H9 (cell line): ENCODE data around the gene KIAA0825. TPM values are rescaled to one million over a fixed set of nuclear protein-coding genes. Genes with fewer than 3 reads are reported as not detected.

Experiments
- DNase-seq: peaks from one replicate; pipeline ENCODE4 v3.0.0-alpha.2; 2017
- H2AFZ ChIP-seq: one replicate; pipeline ENCODE4 v1.6.1; 2013; ENCODE audit warnings: mild to moderate bottlenecking, low read length, control low read depth, moderate library complexity
- H2AK5ac ChIP-seq: 2 replicates; pipeline ENCODE4 v1.6.1; 2013; ENCODE audit warnings: low read length, control low read depth, mixed read lengths; ENCODE audit not compliant: insufficient read length
- H2BK120ac ChIP-seq: one replicate; pipeline ENCODE4 v1.6.1; 2013; ENCODE audit warnings: low read depth, mild to moderate bottlenecking, low read length, control low read depth, inconsistent platforms; ENCODE audit not compliant: poor library complexity, severe bottlenecking
- H2BK12ac ChIP-seq: 2 replicates; pipeline ENCODE4 v1.6.1; 2013; ENCODE audit warnings: low read length, control low read depth, mixed read lengths, low read depth; ENCODE audit not compliant: insufficient read length
- H2BK15ac ChIP-seq: 2 replicates; pipeline ENCODE4 v1.6.1; 2013; ENCODE audit warnings: low read depth, low read length, control low read depth
- H2BK20ac ChIP-seq: one replicate; pipeline ENCODE4 v1.6.1; 2013; ENCODE audit warnings: low read depth, mild to moderate bottlenecking, low read length, control low read depth, inconsistent platforms; ENCODE audit not compliant: poor library complexity, severe bottlenecking
- H2BK5ac ChIP-seq: 2 replicates; pipeline ENCODE4 v1.6.1; 2013; ENCODE audit warnings: low read length, control low read depth, mixed read lengths; ENCODE audit not compliant: insufficient read length
- H3K14ac ChIP-seq: 2 replicates; pipeline ENCODE4 v1.6.1; 2013; ENCODE audit warnings: low read length, control low read depth; ENCODE audit not compliant: insufficient read depth
- H3K18ac ChIP-seq: 2 replicates; pipeline ENCODE4 v1.6.1; 2013; ENCODE audit warnings: low read depth, mild to moderate bottlenecking, mixed read lengths, low read length, control low read depth; ENCODE audit not compliant: insufficient read length
- H3K23ac ChIP-seq: 2 replicates; pipeline ENCODE4 v1.6.1; 2013; ENCODE audit warnings: low read length, control low read depth, mixed read lengths, low read depth; ENCODE audit not compliant: insufficient read length
- H3K23me2 ChIP-seq: 2 replicates; pipeline ENCODE4 v1.6.1; 2013; ENCODE audit warnings: low read depth, mild to moderate bottlenecking, mixed read lengths, low read length, control low read depth; ENCODE audit not compliant: insufficient read length, poor library complexity, severe bottlenecking
- H3K27ac ChIP-seq: 2 replicates; pipeline ENCODE4 v1.5.1; 2013; ENCODE audit warnings: low read length, control low read depth, mixed read lengths, low read depth; ENCODE audit not compliant: insufficient read length
- H3K27me3 ChIP-seq: 2 replicates; pipeline ENCODE4 v1.6.1; 2013; ENCODE audit warnings: low read length, control low read depth, inconsistent platforms; ENCODE audit not compliant: insufficient read depth
- H3K4ac ChIP-seq: 2 replicates; pipeline ENCODE4 v1.6.1; 2013; ENCODE audit warnings: low read depth, mild to moderate bottlenecking, control low read depth, inconsistent platforms, low read length, moderate library complexity
- H3K4me1 ChIP-seq: 2 replicates; pipeline ENCODE4 v1.6.1; 2013; ENCODE audit warnings: low read length, control low read depth, inconsistent platforms; ENCODE audit not compliant: insufficient read depth
- H3K4me2 ChIP-seq: 2 replicates; pipeline ENCODE4 v1.6.1; 2013; ENCODE audit warnings: low read length, control low read depth, mixed read lengths; ENCODE audit not compliant: insufficient read length, insufficient read depth
- H3K56ac ChIP-seq: 2 replicates; pipeline ENCODE4 v1.6.1; 2013; ENCODE audit warnings: low read depth, mild to moderate bottlenecking, mixed read lengths, low read length, control low read depth; ENCODE audit not compliant: insufficient read length
- H3K79me1 ChIP-seq: 2 replicates; pipeline ENCODE4 v1.6.1; 2013; ENCODE audit warnings: low read depth, mild to moderate bottlenecking, moderate library complexity, low read length, control low read depth, inconsistent platforms; ENCODE audit not compliant: insufficient read depth, poor library complexity, severe bottlenecking
- H3K79me2 ChIP-seq: 2 replicates; pipeline ENCODE4 v1.6.1; 2013; ENCODE audit warnings: low read length, control low read depth, inconsistent platforms; ENCODE audit not compliant: insufficient read depth
- H3K9ac ChIP-seq: 2 replicates; pipeline ENCODE4 v1.6.1; 2013; ENCODE audit warnings: low read length, control low read depth, mixed read lengths; ENCODE audit not compliant: insufficient read length; ENCODE audit errors: extremely low read depth
- H3K9me3 ChIP-seq: one replicate; pipeline ENCODE4 v1.6.1; 2013; ENCODE audit warnings: low read depth, low read length, inconsistent platforms; ENCODE audit not compliant: control insufficient read depth
- H3T11ph ChIP-seq: one replicate; pipeline ENCODE4 v1.6.1; 2013; ENCODE audit warnings: mild to moderate bottlenecking, low read length, control low read depth, inconsistent platforms
- H4K20me1 ChIP-seq: one replicate; pipeline ENCODE4 v1.6.1; 2013; ENCODE audit not compliant: control insufficient read depth, insufficient read length, insufficient read depth
- H4K5ac ChIP-seq: 2 replicates; pipeline ENCODE4 v1.6.1; 2013; ENCODE audit warnings: low read depth, mild to moderate bottlenecking, mixed read lengths, low read length, control low read depth; ENCODE audit not compliant: insufficient read length
- H4K8ac ChIP-seq: replicated peaks from 2 replicates; pipeline ENCODE4 v1.6.1; 2013; ENCODE audit warnings: low read length, control low read depth, mixed read lengths, low read depth; ENCODE audit not compliant: insufficient read length
- H4K91ac ChIP-seq: 2 replicates; pipeline ENCODE4 v1.6.1; 2013; ENCODE audit warnings: low read depth, mild to moderate bottlenecking, moderate library complexity, mixed read lengths, low read length, control low read depth; ENCODE audit not compliant: insufficient read length
- H3K27ac Mint-ChIP-seq, 3 experiments: 2 replicates in 2 of 3; 3 replicates in 1 of 3; pipeline ENCODE4 v1.8.0; 2020 to 2021; ENCODE audit warnings: mixed read lengths in 3 of 3, mild to moderate bottlenecking in 1 of 3, moderate library complexity in 1 of 3
- H3K27me3 Mint-ChIP-seq: 2 replicates; pipeline ENCODE4 v1.8.0; 2021; ENCODE audit warnings: low read depth, mild to moderate bottlenecking, moderate library complexity, mixed read lengths
- H3K36me3 Mint-ChIP-seq, 3 experiments: 2 replicates in 2 of 3; 3 replicates in 1 of 3; pipeline ENCODE4 v1.8.0; 2020 to 2021; ENCODE audit warnings: low read depth in 3 of 3, mixed read lengths in 3 of 3; ENCODE audit not compliant: insufficient read depth in 1 of 3
- H3K4me1 Mint-ChIP-seq, 2 experiments: 2 replicates each; pipeline ENCODE4 v1.8.0; 2020; ENCODE audit warnings: mixed read lengths in 2 of 2
- H3K4me3 Mint-ChIP-seq, 2 experiments: 2 replicates in 1 of 2; 3 replicates in 1 of 2; pipeline ENCODE4 v1.8.0; 2020 to 2021; ENCODE audit warnings: mild to moderate bottlenecking in 2 of 2, mixed read lengths in 2 of 2, moderate library complexity in 1 of 2
- H3K9me3 Mint-ChIP-seq, 2 experiments: 2 replicates in 1 of 2; 3 replicates in 1 of 2; pipeline ENCODE4 v1.8.0; 2020; ENCODE audit warnings: mild to moderate bottlenecking in 2 of 2, mixed read lengths in 2 of 2, moderate library complexity in 1 of 2
- CTCF ChIP-seq: fragments of 200-600 bp; sonication (generic); conservative IDR thresholded peaks from 3 replicates; pipeline ENCODE4 v1.8.0; 2021; ENCODE audit warnings: antibody characterized with exemption, mild to moderate bottlenecking
- WGBS: extraction: QIAGEN DNeasy Blood & Tissue Kit; methylation state at CpG from one replicate; pipeline ENCODE4 v1.1.7; 2013; ENCODE audit warnings: missing lambda C conversion rate, low lambda C conversion rate, mixed read lengths; ENCODE audit not compliant: insufficient read length; ENCODE audit errors: extremely low coverage; 5-methylcytosine and 5-hydroxymethylcytosine counted together
- total RNA-seq: library from RNA; stranded (reverse); gene quantifications from 2 replicates; pipeline ENCODE4 v1.2.1, GENCODE V29; 2021

Gene KIAA0825
- total RNA-seq, 1 experiment from 2014 or later, result 1.8 TPM

GRCh38 chr5:94620256-94620655 lies 1.9 kb upstream of the KIAA0825 start:
- H2AFZ ChIP-seq, result no peak overlapping the region
- no peak overlapping the region for H2BK20ac ChIP-seq
- no peaks in the 10 kb centered on the region for H3K36me3 Mint-ChIP-seq
- no peak overlapping the region for H2BK5ac ChIP-seq
- no peaks in the 10 kb centered on the region for H3K9me3 Mint-ChIP-seq
- no peak overlapping the region for H2AK5ac ChIP-seq
- H4K91ac ChIP-seq, result no peak overlapping the region
- no peak overlapping the region for H2BK120ac ChIP-seq
- H3K14ac ChIP-seq, result no peak overlapping the region
- H3K4me2 ChIP-seq, result no peak overlapping the region
- H2BK15ac ChIP-seq, result no peak overlapping the region
- WGBS, result no CpG with 5 or more reads among the region's 5 CpGs
- no peak overlapping the region for H3K27ac ChIP-seq
- no peak overlapping the region for H3K4ac ChIP-seq
- H3T11ph ChIP-seq, result no peak overlapping the region
- peaks cover 11% of the 10 kb centered on the region for H3K23me2 ChIP-seq
- no peak overlapping the region for H3K4me3 Mint-ChIP-seq
- no peaks in the 10 kb centered on the region for H4K20me1 ChIP-seq
- no peak overlapping the region; a peak in 1 of 7 replicates for H3K27ac Mint-ChIP-seq
- no peak overlapping the region for H4K5ac ChIP-seq
- no peaks in the 10 kb centered on the region for H3K27me3 ChIP-seq
- peaks cover 4% of the 10 kb centered on the region for H3K79me1 ChIP-seq
- DNase-seq, result no peak
- H3K4me1 ChIP-seq, result peaks cover 2% of the 10 kb centered on the region; the same call in 1 of the 2 replicates
- H4K8ac ChIP-seq, result no peak overlapping the region
- peaks cover 23 to 24% of the 10 kb centered on the region in 2 experiments for H3K4me1 Mint-ChIP-seq
- no peak overlapping the region for H3K56ac ChIP-seq
- H3K18ac ChIP-seq, result no peak overlapping the region
- H3K27me3 Mint-ChIP-seq, result no peaks in the 10 kb centered on the region
- no peak overlapping the region for H2BK12ac ChIP-seq
- peaks cover 2% of the 10 kb centered on the region; the same call in 1 of the 2 replicates for H3K79me2 ChIP-seq
- no peak overlapping the region for H3K9ac ChIP-seq
- H3K9me3 ChIP-seq, result no peaks in the 10 kb centered on the region
- no peak for TF ChIP-seq CTCF
- no peak overlapping the region for H3K23ac ChIP-seq
